Esophagus squamous epithelium (tissue), 4 donors: ENCODE results near the gene LTF.
"Not testable (repeated sequence)": the region's sequence is repeated elsewhere in the genome, so short reads cannot be mapped to it uniquely, and the experiment has no call there.

Source experiments
- POLR2A ChIP-seq, 4 donors: fragments of 450-650 bp; IDR thresholded peaks; one replicate each; pipeline ENCODE4 v1.6.1; 2017; ENCODE audit warnings: antibody characterized with exemption in 4 of 4, mild to moderate bottlenecking in 4 of 4, moderate library complexity in 3 of 4
- TF ChIP-seq, protein P1 (sequence below), 6 experiments: fragments of 450-650 bp in 4 of 6; fragments of 200-600 bp in 2 of 6; sonication (generic) in 2 of 6; IDR thresholded peaks; one replicate each; pipeline ENCODE4 v1.5.1; 2016 to 2019; ENCODE audit warnings: antibody characterized with exemption in 6 of 6, mild to moderate bottlenecking in 4 of 6, moderate library complexity in 4 of 6

DNA sequence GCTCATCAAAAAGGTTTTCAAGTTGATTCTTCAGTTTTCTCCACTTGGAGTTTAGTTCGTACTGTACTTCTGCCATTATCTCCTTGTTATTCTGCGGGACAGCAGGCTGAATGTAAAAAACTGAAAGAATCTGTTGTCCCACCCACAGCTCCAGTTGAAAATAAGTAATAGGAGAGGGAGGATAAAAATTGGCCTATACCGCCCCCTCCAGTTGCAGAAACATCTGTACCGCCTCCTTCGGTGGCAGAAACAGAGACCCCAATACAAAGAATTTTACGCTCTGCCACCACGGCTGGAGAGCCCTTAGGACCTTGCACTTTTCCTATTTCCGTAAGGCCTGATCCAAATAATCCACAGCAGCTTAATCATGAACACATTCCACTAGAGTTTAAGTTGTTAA lies 37.3 kb downstream of the LTF start:
- TF ChIP-seq POLR2A (IDR thresholded peaks at IDR 0.05): not testable (repeated sequence)
- TF ChIP-seq, protein P1, sequence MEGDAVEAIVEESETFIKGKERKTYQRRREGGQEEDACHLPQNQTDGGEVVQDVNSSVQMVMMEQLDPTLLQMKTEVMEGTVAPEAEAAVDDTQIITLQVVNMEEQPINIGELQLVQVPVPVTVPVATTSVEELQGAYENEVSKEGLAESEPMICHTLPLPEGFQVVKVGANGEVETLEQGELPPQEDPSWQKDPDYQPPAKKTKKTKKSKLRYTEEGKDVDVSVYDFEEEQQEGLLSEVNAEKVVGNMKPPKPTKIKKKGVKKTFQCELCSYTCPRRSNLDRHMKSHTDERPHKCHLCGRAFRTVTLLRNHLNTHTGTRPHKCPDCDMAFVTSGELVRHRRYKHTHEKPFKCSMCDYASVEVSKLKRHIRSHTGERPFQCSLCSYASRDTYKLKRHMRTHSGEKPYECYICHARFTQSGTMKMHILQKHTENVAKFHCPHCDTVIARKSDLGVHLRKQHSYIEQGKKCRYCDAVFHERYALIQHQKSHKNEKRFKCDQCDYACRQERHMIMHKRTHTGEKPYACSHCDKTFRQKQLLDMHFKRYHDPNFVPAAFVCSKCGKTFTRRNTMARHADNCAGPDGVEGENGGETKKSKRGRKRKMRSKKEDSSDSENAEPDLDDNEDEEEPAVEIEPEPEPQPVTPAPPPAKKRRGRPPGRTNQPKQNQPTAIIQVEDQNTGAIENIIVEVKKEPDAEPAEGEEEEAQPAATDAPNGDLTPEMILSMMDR (IDR thresholded peaks at IDR 0.05): not testable (repeated sequence)
